ENCODE results near the gene PPFIBP2.
A peak's percentile ranks its signal among the peaks of the same experiment; 100 is the strongest.

PPFIBP2 gene

GRCh38 chr11:7513234-7514098, at the start of gene PPFIBP2:
PPFIBP2 (plus strand) TSS chr11:7513999; CDS start chr11:7549476, 35,477 bp downstream.
- peak; percentile 44 for DNase-seq (ENCODE audit: extremely low read depth, low read depth)
- TF ChIP-seq CTCF (IDR thresholded peaks at IDR 0.05; ENCODE audit: low read depth, low read length) = peak; percentile 72

DNA sequence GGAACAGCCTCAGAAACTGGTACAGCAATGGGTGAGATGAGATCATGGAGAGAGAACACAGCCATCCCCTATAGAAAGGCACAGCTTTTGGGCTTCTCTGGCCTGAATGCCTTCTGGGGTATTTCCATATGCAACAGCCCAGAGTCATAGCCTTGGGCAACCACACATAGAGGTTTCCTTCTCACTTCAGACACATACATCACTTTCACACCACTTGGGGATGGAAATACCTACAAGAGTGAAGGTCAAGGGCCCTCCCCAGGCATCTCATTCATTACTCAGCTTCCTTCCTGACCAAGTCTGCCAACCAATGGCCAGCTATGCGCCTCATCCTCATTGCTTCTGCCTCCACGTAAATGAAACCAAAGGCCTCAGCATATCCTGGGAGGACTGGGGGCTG, 46.1 kb upstream of the PPFIBP2 start:
- no peak for DNase-seq (ENCODE audit: extremely low read depth, low read depth)

GRCh38 chr11:7469351-7469865, 44.4 kb upstream of the PPFIBP2 start:
- DNase-seq (ENCODE audit: extremely low read depth, low read depth) = no peak
- no peak for TF ChIP-seq CTCF (IDR thresholded peaks at IDR 0.05; ENCODE audit: low read depth, low read length)

More for the DNA sequence above, 46.1 kb upstream of the PPFIBP2 start:
- TF ChIP-seq CTCF (IDR thresholded peaks at IDR 0.05; ENCODE audit: low read depth, low read length) = no peak

DNA sequence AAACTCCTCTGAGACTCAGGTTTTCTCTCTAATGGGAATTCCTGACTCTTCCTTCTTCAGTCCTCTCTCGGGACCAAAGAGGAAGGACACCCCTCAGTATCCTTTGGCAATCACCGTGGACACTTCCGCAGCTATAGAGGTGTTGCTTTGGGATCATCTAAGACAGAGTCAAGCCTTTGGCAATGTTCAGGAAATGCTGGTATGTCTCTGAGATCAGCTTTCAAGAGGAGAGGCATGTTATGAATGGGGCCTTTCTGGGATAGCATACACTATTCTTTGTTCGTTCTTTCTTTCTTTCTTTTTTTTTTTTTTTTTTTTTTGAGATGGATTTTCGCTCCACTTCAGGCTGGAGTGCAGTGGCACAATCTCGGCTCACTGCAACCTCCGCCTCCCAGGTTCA, 42.7 kb upstream of the PPFIBP2 start:
- TF ChIP-seq CTCF (IDR thresholded peaks at IDR 0.05; ENCODE audit: low read depth, low read length) = no peak
- no peak for DNase-seq (ENCODE audit: extremely low read depth, low read depth)

DNA sequence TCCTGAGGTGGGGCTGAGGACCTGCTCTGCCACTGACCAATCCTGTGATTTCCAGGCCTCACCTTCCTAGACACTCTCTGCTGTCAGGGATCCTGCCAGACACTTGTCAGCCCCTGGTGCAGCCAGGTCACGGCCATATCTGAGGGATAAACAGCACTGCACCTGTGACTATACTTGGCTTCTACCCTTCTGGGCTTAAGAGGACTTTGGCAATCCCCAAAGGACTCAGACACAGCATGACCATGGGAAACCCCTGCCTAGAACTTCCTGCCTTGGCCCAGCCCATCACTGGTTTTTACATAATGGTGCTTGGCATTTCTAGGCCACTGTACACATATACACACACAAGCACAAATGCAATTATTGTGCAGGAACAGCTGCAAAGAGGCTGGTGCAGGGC, 40.1 kb upstream of the PPFIBP2 start:
- no peak for TF ChIP-seq CTCF (IDR thresholded peaks at IDR 0.05; ENCODE audit: low read depth, low read length)
- no peak for DNase-seq (ENCODE audit: extremely low read depth, low read depth)

GRCh38 chr11:7480113-7480512, 33.7 kb upstream of the PPFIBP2 start:
- TF ChIP-seq CTCF (IDR thresholded peaks at IDR 0.05; ENCODE audit: low read depth, low read length) = no peak
- peak; percentile 32 for DNase-seq (ENCODE audit: extremely low read depth, low read depth)

DNA sequence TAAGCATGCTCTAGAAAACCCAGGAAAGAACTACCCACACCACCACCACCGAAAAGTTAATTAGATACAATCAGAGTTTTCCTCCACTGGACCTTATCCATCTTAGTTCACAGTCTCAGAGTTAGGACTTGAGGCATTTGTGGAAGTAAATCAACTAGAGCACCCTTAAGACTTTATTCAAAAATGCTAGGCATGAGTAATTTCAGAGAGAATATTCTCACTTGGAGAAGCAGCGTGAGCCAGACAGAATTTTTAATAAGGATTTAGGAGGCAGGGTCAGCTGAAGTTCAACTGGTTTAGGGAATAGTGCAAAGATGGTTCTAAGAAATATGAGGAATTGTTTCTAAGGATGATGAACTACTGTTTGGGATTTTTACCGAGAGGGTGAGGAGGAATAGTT, 29.7 kb upstream of the PPFIBP2 start:
- no peak for DNase-seq (ENCODE audit: extremely low read depth, low read depth)
- no peak for TF ChIP-seq CTCF (IDR thresholded peaks at IDR 0.05; ENCODE audit: low read depth, low read length)

Data from AG09319 (cell line).